ENCODE measurements around the gene GEMIN2. TPM values are rescaled to one million over a fixed set of nuclear protein-coding genes. Genes with fewer than 3 reads are reported as not detected.
"Not testable (repeated sequence)": the region's sequence is repeated elsewhere in the genome, so short reads cannot be mapped to it uniquely, and the experiment has no call there.

The GEMIN2 gene
- total RNA-seq, 4 donors from 2014 or later, result 14.8 to 25.7 (median 23.6) TPM

- intact Hi-C loops (cut with DNase I; ENCODE audit: low total_unique reads), result loop anchor here (10.0 kb wide), 1 partner anchor 326 kb away; the partner anchor contains the start of gene FBXO33
- no peak for TF ChIP-seq CTCF (IDR thresholded peaks at IDR 0.05)
- TF ChIP-seq POLR2A (IDR thresholded peaks at IDR 0.05), result no peak
- DNase-seq (ENCODE audit: low spot score in 2 of 2), result no peak
- H3K4me3 ChIP-seq (ENCODE audit: low read depth, poor library complexity, severe bottlenecking), result no peak overlapping the region
- WGBS, 2 donors, result 75 to 88% methylated on average over 3 of the region's 3 CpGs
These were observed 5.3 kb upstream of the GEMIN2 start for GRCh38 chr14:39108791-39109190.

GRCh38 chr14:39109893-39110715 lies 4.0 kb upstream of the GEMIN2 start:
- intact Hi-C loops (cut with DNase I; ENCODE audit: low total_unique reads), result loop anchor here (10.0 kb wide), 1 partner anchor 325 kb away; the partner anchor contains the start of gene FBXO33
- DNase-seq (ENCODE audit: low spot score in 2 of 2), result no peak
- H3K4me3 ChIP-seq (ENCODE audit: low read depth, poor library complexity, severe bottlenecking), result no peak overlapping the region
- WGBS, 2 donors, result 86 to 88% methylated on average over 12 of the region's 12 CpGs
- TF ChIP-seq POLR2A (IDR thresholded peaks at IDR 0.05) (no peak), CTCF (IDR thresholded peaks at IDR 0.05) (no peak)

- WGBS, 2 donors, result 68 to 74% methylated on average over 3 of the region's 3 CpGs
- intact Hi-C loops (cut with DNase I; ENCODE audit: low total_unique reads), result no loop called here
- no peak for TF ChIP-seq POLR2A (IDR thresholded peaks at IDR 0.05)
- TF ChIP-seq CTCF (IDR thresholded peaks at IDR 0.05), result no peak
- no peak for DNase-seq (ENCODE audit: low spot score in 2 of 2)
- H3K4me3 ChIP-seq (ENCODE audit: low read depth, poor library complexity, severe bottlenecking), result no peak overlapping the region
These were observed 444 bp upstream of the GEMIN2 start for GRCh38 chr14:39113685-39114072.

- WGBS, 2 donors, result 66 to 68% methylated on average over 3 of the region's 3 CpGs
- DNase-seq (ENCODE audit: low spot score in 2 of 2), result no peak
- intact Hi-C loops (cut with DNase I; ENCODE audit: low total_unique reads), result no loop called here
- TF ChIP-seq POLR2A (IDR thresholded peaks at IDR 0.05) (no peak), CTCF (IDR thresholded peaks at IDR 0.05) (no peak)
- no peak overlapping the region for H3K4me3 ChIP-seq (ENCODE audit: low read depth, poor library complexity, severe bottlenecking)
These were observed 8.4 kb downstream of the GEMIN2 start for GRCh38 chr14:39122330-39123138.

- 96% methylated on average over 8 of the region's 8 CpGs for WGBS, 2 donors
- DNase-seq (ENCODE audit: low spot score in 2 of 2); H3K4me3 ChIP-seq (ENCODE audit: low read depth, poor library complexity, severe bottlenecking); intact Hi-C loops (cut with DNase I; ENCODE audit: low total_unique reads): not testable (repeated sequence)
These were observed 23.7 kb downstream of the GEMIN2 start for GRCh38 chr14:39137835-39138234.

GRCh38 chr14:39138440-39138839 lies 24.3 kb downstream of the GEMIN2 start:
- TF ChIP-seq POLR2A (IDR thresholded peaks at IDR 0.05) (no peak), CTCF (IDR thresholded peaks at IDR 0.05) (no peak)
- no peak overlapping the region for H3K4me3 ChIP-seq (ENCODE audit: low read depth, poor library complexity, severe bottlenecking)
- no peak for DNase-seq (ENCODE audit: low spot score in 2 of 2)
- WGBS, 2 donors, result 88 to 100% methylated on average over 1 of the region's 1 CpG
- intact Hi-C loops (cut with DNase I; ENCODE audit: low total_unique reads), result no loop called here

All from lower leg skin (tissue), 4 donors.